Left lung (tissue), 10 donors: ENCODE results near the gene ARF4. TPM values are rescaled to one million over a fixed set of nuclear protein-coding genes. Genes with fewer than 3 reads are reported as not detected.

Source experiments
- ATAC-seq: fragments of 200-7000 bp; cut with Tn5 transposase; one replicate; pipeline ENCODE4 v1.9.1; 2020; ENCODE audit warnings: moderate library complexity
- DNase-seq, 4 donors: peaks; one replicate each; pipeline ENCODE4 v3.0.0-alpha.2; 2013 to 2020
- H3K27ac ChIP-seq, 2 donors: fragments of 200-600 bp; sonication (generic) in 1 of 2; one replicate each; pipeline versions ENCODE4 v1.5.0 to v1.8.0; 2020 to 2021
- H3K27me3 ChIP-seq, 2 donors: fragments of 200-600 bp; sonication (generic) in 1 of 2; one replicate each; pipeline versions ENCODE4 v1.5.0 to v1.8.0; 2020 to 2021
- H3K36me3 ChIP-seq, 2 donors: fragments of 200-600 bp; sonication (generic) in 1 of 2; one replicate each; pipeline versions ENCODE4 v1.5.0 to v1.8.0; 2020 to 2021
- H3K4me1 ChIP-seq, 2 donors: fragments of 200-600 bp; one replicate each; pipeline ENCODE4 v1.8.0; 2021
- H3K4me3 ChIP-seq, 2 donors: fragments of 200-600 bp; sonication (generic) in 1 of 2; one replicate each; pipeline versions ENCODE4 v1.5.0 to v1.8.0; 2020 to 2021; ENCODE audit warnings: mild to moderate bottlenecking in 1 of 2
- H3K9me3 ChIP-seq, 2 donors: fragments of 200-600 bp; sonication (generic) in 1 of 2; one replicate each; pipeline versions ENCODE4 v1.5.0 to v1.8.0; 2020 to 2021
- CTCF ChIP-seq, 2 donors: fragments of 200-600 bp; sonication (generic) in 1 of 2; IDR thresholded peaks; one replicate each; pipeline versions ENCODE4 v1.5.0 to v1.8.0; 2021; ENCODE audit warnings: antibody characterized with exemption in 2 of 2
- intact Hi-C, 2 donors: fragments of 100-400 bp; cut with DNase I; formaldehyde crosslinking; loops; one replicate each; pipeline versions ENCODE4 v1.11.2 to v1.14.2; 2022
- polyA plus RNA-seq, 6 donors: library from polyadenylated mRNA; unstranded; fragments of 120-200 nt; gene quantifications; one replicate each; pipeline ENCODE4 v1.2.1, GENCODE V29; 2013; ENCODE audit not compliant: insufficient read length in 6 of 6
- total RNA-seq, 2 donors: library from RNA; stranded (reverse); fragmentation: NEBNext Ultra II Directional; extraction: Animal tissue kit (Norgen Biotek cat#: 25700); gene quantifications; one replicate each; pipeline ENCODE4 v1.2.1, GENCODE V29; 2021
- donor health status: DM: no; HTN: yes; CAD: no.
- donor health status: DM: no; HTN: no; CAD: no.

Gene ARF4
- total and polyA plus RNA-seq, 8 donors: 200 to 254 (median 216) TPM

- H3K4me1 ChIP-seq: peaks cover 35 to 58% of the 10 kb centered on the region in 2 donors
- intact Hi-C loops: no loop called here
- no peak for TF ChIP-seq CTCF (IDR thresholded peaks at IDR 0.05)
- peak overlapping the region; percentile 70 to 77 for H3K4me3 ChIP-seq
- peak overlapping the region; percentile 97 to 99 for H3K27ac ChIP-seq
- DNase-seq: no peak
- no peaks in the 10 kb centered on the region for H3K27me3 ChIP-seq
- ATAC-seq: no peak
- peaks cover 0 to 6% of the 10 kb centered on the region in 2 donors for H3K36me3 ChIP-seq
- H3K9me3 ChIP-seq: no peaks in the 10 kb centered on the region
Observed at GRCh38 chr3:57594576-57594975, 2.6 kb downstream of the ARF4 start.

- Histone ChIP-seq H3K27me3 (no peaks in the 10 kb centered on the region), H3K36me3 (peaks cover 0 to 6% of the 10 kb centered on the region in 2 donors), H3K9me3 (no peaks in the 10 kb centered on the region), H3K4me3 (peak overlapping the region in 1 of 2 donors; percentile 70), H3K4me1 (peaks cover 32 to 54% of the 10 kb centered on the region in 2 donors), H3K27ac (no peak overlapping the region)
- ATAC-seq: no peak
- no peak for DNase-seq
- no peak for TF ChIP-seq CTCF (IDR thresholded peaks at IDR 0.05)
- intact Hi-C loops: no loop called here
Observed at GRCh38 chr3:57594144-57594543, 3.0 kb downstream of the ARF4 start.

- intact Hi-C loops: no loop called here
- peaks cover 25 to 55% of the 10 kb centered on the region in 2 donors for H3K4me1 ChIP-seq
- TF ChIP-seq CTCF (IDR thresholded peaks at IDR 0.05): no peak
Observed at GRCh38 chr3:57592306-57592705, 4.8 kb downstream of the ARF4 start.

GRCh38 chr3:57587905-57588304 lies 9.2 kb downstream of the ARF4 start:
- DNase-seq (no peak), ATAC-seq (no peak)
- Histone ChIP-seq H3K9me3 (no peaks in the 10 kb centered on the region), H3K4me3 (no peak overlapping the region), H3K4me1 (peaks cover 12 to 49% of the 10 kb centered on the region in 2 donors), H3K36me3 (peaks cover 0 to 31% of the 10 kb centered on the region in 2 donors), H3K27ac (no peak overlapping the region), H3K27me3 (no peaks in the 10 kb centered on the region)
- no peak for TF ChIP-seq CTCF (IDR thresholded peaks at IDR 0.05)
- intact Hi-C loops: no loop called here

More at GRCh38 chr3:57592306-57592705, 4.8 kb downstream of the ARF4 start:
- Histone ChIP-seq H3K4me3 (no peak overlapping the region), H3K36me3 (peaks cover 0 to 12% of the 10 kb centered on the region in 2 donors), H3K27ac (no peak overlapping the region), H3K27me3 (no peaks in the 10 kb centered on the region), H3K9me3 (no peaks in the 10 kb centered on the region)
- no peak for DNase-seq
- no peak for ATAC-seq

- Histone ChIP-seq H3K27me3 (no peaks in the 10 kb centered on the region), H3K9me3 (no peaks in the 10 kb centered on the region), H3K36me3 (peaks cover 0 to 40% of the 10 kb centered on the region in 2 donors), H3K27ac (no peak overlapping the region), H3K4me3 (no peak overlapping the region), H3K4me1 (peaks cover 10 to 42% of the 10 kb centered on the region in 2 donors)
- ATAC-seq: no peak
- intact Hi-C loops: no loop called here
- DNase-seq: no peak
- TF ChIP-seq CTCF (IDR thresholded peaks at IDR 0.05): no peak
Observed at GRCh38 chr3:57586778-57587177, 10.4 kb downstream of the ARF4 start.
